ENCODE data around the gene APOL2. TPM values are rescaled to one million over a fixed set of nuclear protein-coding genes. Genes with fewer than 3 reads are reported as not detected.

Gene APOL2
- total RNA-seq, 1 experiment from 2014 or later, result 23.8 TPM

DNA sequence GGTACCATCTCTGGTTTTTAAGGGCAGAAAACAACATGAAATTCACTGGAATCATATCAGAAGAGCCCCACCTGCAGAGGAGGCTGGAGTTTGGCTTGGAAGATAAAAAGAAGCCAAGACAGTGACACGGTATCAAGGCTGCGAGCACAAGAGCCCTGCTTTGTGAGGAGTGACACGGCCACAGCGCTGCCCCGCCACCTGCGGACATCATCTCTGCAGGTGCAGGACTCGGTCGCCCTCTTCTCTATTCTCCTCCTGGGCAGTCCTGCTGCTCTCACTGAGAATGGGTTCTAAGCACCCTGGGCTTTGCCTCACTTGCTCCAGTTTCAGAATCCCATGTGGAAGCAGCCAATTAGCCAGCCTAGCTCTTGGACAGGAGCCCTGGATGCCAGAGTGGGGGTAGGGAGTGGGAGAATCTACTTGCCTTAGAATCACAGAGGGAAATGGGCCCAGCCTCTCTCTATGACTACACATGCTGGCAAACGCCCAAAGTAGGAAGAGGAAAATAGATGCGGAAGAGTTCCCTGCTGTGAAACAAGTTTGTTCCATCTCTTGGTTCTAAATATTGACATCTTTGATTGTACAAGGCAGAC, 54.8 kb downstream of the APOL2 start:
- Histone ChIP-seq H3K36me3 (no peaks in the 10 kb centered on the region), H3K4me3 (no peak overlapping the region), H3K27ac (no peak overlapping the region), H3K9me3 (replicated peaks) (no peaks in the 10 kb centered on the region), H3K27me3 (replicated peaks) (no peaks in the 10 kb centered on the region), H3K4me1 (replicated peaks) (no peaks in the 10 kb centered on the region)
- no peak for DNase-seq (ENCODE audit: low read depth in 1 of 2, low spot score in 2 of 2)

DNA sequence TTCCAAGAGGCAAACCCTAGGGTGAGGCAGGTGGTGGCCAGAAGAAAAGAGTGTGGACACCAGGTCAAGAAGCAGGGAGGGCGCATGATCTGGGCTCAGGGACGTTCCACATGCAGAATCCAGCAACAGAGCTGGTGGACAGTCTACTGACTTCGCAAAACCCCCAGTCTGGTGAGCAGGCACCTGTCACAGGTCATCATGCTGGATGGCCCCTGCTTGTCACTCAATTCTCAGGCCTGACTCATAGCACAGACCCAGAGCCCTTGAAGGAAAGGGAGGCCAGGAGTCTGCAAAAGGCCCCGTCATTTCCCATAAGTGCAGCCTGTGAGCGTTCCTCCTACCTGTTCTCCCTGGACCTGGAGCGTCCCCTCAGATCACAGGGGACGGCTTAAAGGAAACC, 55.9 kb downstream of the APOL2 start:
- no peaks in the 10 kb centered on the region for H3K36me3 ChIP-seq
- no peaks in the 10 kb centered on the region for H3K9me3 ChIP-seq (replicated peaks)
- H3K4me3 ChIP-seq, result no peak overlapping the region
- no peak overlapping the region for H3K27ac ChIP-seq
- no peaks in the 10 kb centered on the region for H3K4me1 ChIP-seq (replicated peaks)
- DNase-seq (ENCODE audit: low read depth in 1 of 2, low spot score in 2 of 2), result no peak
- no peaks in the 10 kb centered on the region for H3K27me3 ChIP-seq (replicated peaks)

DNA sequence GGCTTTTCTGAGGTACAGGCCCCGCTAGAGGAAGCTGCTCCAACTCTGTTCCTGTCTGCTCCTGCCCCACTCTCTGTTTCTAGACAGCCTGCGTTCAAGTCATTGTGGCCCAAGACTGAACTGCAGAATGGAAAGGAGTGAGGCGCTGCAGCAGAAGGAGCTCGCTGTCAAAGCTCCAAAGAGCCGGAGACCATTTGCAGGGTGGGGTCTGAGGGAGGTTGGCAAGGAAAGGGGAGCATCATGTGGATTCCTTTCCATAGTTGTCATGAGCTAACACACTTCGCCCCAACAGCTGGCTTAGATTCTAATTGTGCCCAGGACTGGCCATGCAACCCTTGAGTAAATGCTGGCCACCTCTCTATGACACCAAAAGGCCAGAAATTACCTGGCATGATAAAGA, 56.5 kb downstream of the APOL2 start:
- H3K36me3 ChIP-seq, result no peaks in the 10 kb centered on the region
- H3K27me3 ChIP-seq (replicated peaks), result no peaks in the 10 kb centered on the region
- H3K4me1 ChIP-seq (replicated peaks), result no peaks in the 10 kb centered on the region
- H3K4me3 ChIP-seq, result no peak overlapping the region
- no peak for DNase-seq (ENCODE audit: low read depth in 1 of 2, low spot score in 2 of 2)
- H3K27ac ChIP-seq, result no peak overlapping the region
- H3K9me3 ChIP-seq (replicated peaks), result no peaks in the 10 kb centered on the region

DNA sequence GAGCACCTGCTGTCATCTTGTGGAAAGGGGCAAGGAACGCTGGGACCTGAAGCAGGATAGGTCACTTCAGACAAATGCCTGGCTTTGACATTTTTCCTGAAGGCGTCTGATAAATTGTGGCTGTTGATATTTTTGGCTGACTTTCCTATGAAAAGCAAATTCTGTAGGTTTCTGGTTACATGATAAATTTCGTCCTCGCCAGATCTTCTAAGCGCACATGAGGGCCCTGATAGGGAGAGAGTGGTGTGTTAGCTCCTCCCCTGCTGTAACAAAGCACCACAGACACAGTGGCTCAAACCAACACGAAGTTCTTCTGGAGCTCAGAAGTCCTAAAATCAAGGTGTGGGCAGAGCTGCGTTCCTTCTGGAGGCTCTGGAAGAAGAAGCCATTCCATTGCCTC, 57.3 kb downstream of the APOL2 start:
- Histone ChIP-seq H3K27me3 (replicated peaks) (no peaks in the 10 kb centered on the region), H3K4me3 (no peak overlapping the region), H3K36me3 (no peaks in the 10 kb centered on the region), H3K4me1 (replicated peaks) (no peaks in the 10 kb centered on the region), H3K9me3 (replicated peaks) (no peaks in the 10 kb centered on the region), H3K27ac (no peak overlapping the region)
- DNase-seq (ENCODE audit: low read depth in 1 of 2, low spot score in 2 of 2), result no peak

DNA sequence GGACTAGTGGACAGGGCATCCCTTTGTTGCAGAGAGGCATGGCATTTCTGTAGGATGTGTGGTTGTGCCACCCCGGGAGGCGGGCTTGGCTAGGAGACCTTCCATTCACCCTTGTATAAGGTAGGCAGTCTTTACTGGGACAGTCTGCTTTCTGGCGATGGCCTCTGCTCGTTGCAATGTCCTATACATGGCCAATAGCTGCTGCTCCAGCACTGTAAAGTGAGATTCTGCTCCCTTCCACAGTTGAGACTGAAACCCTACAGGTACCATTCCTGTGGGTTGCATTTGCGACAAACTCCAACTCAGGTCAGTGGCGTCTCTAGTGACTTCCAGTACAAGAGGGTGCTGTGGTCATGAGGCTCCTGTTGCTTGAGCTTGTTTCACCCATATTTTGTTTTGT, 58.4 kb downstream of the APOL2 start:
- H3K9me3 ChIP-seq (replicated peaks), result no peaks in the 10 kb centered on the region
- H3K27ac ChIP-seq, result no peak overlapping the region
- H3K36me3 ChIP-seq, result no peaks in the 10 kb centered on the region
- no peak overlapping the region for H3K4me3 ChIP-seq
- no peaks in the 10 kb centered on the region for H3K4me1 ChIP-seq (replicated peaks)
- no peaks in the 10 kb centered on the region for H3K27me3 ChIP-seq (replicated peaks)
- no peak for DNase-seq (ENCODE audit: low read depth in 1 of 2, low spot score in 2 of 2)

DNA sequence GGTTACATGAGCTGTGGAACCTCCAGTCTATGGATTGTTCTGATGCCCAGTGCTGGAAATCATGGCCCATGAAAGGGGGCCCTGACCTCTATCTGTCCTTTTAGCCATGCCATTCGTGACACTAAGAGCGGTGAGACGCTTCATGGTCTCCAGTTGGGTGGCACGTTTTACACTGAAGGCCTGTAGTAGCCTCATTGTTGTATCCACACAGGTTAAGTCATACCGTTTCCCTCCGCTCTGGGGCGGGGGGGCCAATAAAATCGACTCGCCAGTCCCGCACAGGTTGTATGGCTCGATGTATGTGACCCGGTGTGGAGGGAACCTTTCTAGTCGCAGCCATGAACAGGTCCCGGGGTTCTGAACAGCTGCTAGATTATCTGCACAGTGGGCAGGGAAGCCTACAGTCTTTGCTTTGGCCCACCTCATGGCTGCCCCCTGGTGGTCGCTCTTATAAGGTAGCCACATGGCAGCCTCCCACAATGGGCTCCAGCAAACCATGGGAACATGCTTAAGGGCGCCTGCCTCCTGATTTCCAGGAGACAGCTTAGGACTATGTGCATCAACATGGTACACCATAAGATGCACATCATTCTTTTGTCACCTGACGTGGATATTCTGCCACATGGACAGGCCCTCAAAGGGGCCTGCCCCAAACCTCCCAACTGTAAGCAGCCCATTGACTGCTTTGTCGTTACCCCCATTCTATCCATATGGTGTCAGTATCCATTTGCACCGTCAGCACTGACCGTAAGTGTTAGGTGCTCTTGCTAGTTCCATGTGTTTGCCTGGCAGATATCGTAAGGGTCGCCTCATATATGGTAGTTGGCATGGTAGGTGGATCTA, 59.1 kb downstream of the APOL2 start:
- H3K36me3 ChIP-seq, result no peaks in the 10 kb centered on the region
- no peak overlapping the region for H3K27ac ChIP-seq
- no peak overlapping the region for H3K4me3 ChIP-seq
- H3K4me1 ChIP-seq (replicated peaks), result no peaks in the 10 kb centered on the region
- no peaks in the 10 kb centered on the region for H3K27me3 ChIP-seq (replicated peaks)
- peak; percentile 23 to 68 for DNase-seq (ENCODE audit: low read depth in 1 of 2, low spot score in 2 of 2)
- no peaks in the 10 kb centered on the region for H3K9me3 ChIP-seq (replicated peaks)

DNA sequence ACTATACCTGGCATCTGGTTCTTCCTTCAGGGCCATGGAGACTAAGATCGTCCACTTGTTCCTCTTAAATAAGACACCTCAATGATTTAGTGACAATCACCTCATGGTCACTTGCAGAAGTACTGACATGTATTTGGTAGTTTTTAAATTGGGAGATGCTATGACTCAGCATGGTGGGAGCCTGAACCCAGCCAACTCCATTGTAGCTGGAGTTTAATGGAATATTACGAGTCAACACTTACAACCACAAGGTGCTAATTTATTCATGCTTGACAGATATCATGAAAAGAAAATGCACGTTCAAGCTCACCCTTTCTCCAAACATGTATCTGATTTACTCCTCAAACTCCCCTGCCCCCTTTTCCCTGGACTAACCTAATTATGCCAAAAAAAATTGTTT, 62.2 kb downstream of the APOL2 start:
- H3K9me3 ChIP-seq (replicated peaks), result no peaks in the 10 kb centered on the region
- H3K27ac ChIP-seq, result no peak overlapping the region
- no peaks in the 10 kb centered on the region for H3K36me3 ChIP-seq
- H3K4me1 ChIP-seq (replicated peaks), result no peaks in the 10 kb centered on the region
- H3K4me3 ChIP-seq, result no peak overlapping the region
- H3K27me3 ChIP-seq (replicated peaks), result 0 out of 2 replicates have a peak, but pooled peaks cover 3% of the 10 kb centered on the region
- no peak for DNase-seq (ENCODE audit: low read depth in 1 of 2, low spot score in 2 of 2)

Other genes with a start within 250 kb of the APOL2 start
- 92.3 and 144 TPM in 2 replicates for gene RBFOX2, start 210.7 kb downstream of the APOL2 start, total RNA-seq (2014; rRNA removed; shearing (Covaris generic))
- 2.6 and 4.7 TPM in 2 replicates for gene APOL3, start 78.8 kb downstream of the APOL2 start, total RNA-seq (2014; rRNA removed; shearing (Covaris generic))
- 0.08 TPM in 1 of 2 replicates, not detected in the other for gene APOL4, start 37.7 kb downstream of the APOL2 start, total RNA-seq (2014; rRNA removed; shearing (Covaris generic))
- gene APOL1, start 13.6 kb upstream of the APOL2 start, total RNA-seq (2014; rRNA removed; shearing (Covaris generic)), result 4.4 and 5.8 TPM in 2 replicates
- 510 and 668 TPM in 2 replicates for gene MYH9, start 148.4 kb upstream of the APOL2 start, total RNA-seq (2014; rRNA removed; shearing (Covaris generic))
- 18.8 and 27.4 TPM in 2 replicates for gene TXN2, start 242.1 kb upstream of the APOL2 start, total RNA-seq (2014; rRNA removed; shearing (Covaris generic))

Measured in SJSA1 (cell line).